ENCODE data around the gene TOB1.

DNA sequence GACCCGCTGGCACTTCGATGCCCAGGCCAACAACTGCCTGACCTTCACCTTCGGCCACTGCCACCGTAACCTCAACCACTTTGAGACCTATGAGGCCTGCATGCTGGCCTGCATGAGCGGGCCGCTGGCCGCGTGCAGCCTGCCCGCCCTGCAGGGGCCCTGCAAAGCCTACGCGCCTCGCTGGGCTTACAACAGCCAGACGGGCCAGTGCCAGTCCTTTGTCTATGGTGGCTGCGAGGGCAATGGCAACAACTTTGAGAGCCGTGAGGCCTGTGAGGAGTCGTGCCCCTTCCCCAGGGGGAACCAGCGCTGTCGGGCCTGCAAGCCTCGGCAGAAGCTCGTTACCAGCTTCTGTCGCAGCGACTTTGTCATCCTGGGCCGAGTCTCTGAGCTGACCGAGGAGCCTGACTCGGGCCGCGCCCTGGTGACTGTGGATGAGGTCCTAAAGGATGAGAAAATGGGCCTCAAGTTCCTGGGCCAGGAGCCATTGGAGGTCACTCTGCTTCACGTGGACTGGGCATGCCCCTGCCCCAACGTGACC, 25.8 kb downstream of the TOB1 start:
- TF ChIP-seq, protein P1, sequence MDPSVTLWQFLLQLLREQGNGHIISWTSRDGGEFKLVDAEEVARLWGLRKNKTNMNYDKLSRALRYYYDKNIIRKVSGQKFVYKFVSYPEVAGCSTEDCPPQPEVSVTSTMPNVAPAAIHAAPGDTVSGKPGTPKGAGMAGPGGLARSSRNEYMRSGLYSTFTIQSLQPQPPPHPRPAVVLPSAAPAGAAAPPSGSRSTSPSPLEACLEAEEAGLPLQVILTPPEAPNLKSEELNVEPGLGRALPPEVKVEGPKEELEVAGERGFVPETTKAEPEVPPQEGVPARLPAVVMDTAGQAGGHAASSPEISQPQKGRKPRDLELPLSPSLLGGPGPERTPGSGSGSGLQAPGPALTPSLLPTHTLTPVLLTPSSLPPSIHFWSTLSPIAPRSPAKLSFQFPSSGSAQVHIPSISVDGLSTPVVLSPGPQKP (IDR thresholded peaks at IDR 0.05; ENCODE audit: borderline replicate concordance, low read depth, low read length) = no peak
- TF ChIP-seq, protein P2, sequence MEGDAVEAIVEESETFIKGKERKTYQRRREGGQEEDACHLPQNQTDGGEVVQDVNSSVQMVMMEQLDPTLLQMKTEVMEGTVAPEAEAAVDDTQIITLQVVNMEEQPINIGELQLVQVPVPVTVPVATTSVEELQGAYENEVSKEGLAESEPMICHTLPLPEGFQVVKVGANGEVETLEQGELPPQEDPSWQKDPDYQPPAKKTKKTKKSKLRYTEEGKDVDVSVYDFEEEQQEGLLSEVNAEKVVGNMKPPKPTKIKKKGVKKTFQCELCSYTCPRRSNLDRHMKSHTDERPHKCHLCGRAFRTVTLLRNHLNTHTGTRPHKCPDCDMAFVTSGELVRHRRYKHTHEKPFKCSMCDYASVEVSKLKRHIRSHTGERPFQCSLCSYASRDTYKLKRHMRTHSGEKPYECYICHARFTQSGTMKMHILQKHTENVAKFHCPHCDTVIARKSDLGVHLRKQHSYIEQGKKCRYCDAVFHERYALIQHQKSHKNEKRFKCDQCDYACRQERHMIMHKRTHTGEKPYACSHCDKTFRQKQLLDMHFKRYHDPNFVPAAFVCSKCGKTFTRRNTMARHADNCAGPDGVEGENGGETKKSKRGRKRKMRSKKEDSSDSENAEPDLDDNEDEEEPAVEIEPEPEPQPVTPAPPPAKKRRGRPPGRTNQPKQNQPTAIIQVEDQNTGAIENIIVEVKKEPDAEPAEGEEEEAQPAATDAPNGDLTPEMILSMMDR (conservative IDR thresholded peaks at IDR 0.05; ENCODE audit: low read depth, low read length) = no peak
- TF ChIP-seq CEBPB (IDR thresholded peaks at IDR 0.05; ENCODE audit: low read depth, low read length) (no peak), BHLHE40 (IDR thresholded peaks at IDR 0.05; ENCODE audit: low read depth, low read length) (no peak), POLR2A (IDR thresholded peaks at IDR 0.05; ENCODE audit: low read depth, low read length) (no peak), NFE2L2 (IDR thresholded peaks at IDR 0.05; ENCODE audit: low read depth, low read length) (no peak), CHD1 (IDR thresholded peaks at IDR 0.05; ENCODE audit: low read depth, low read length) (no peak), FOS (IDR thresholded peaks at IDR 0.05; ENCODE audit: low read depth, low read length) (no peak), RCOR1 (IDR thresholded peaks at IDR 0.05; ENCODE audit: insufficient replicate concordance, low read length) (no peak), RFX5 (IDR thresholded peaks at IDR 0.05; ENCODE audit: low read depth, low read length) (no peak), MAFK (IDR thresholded peaks at IDR 0.05; ENCODE audit: low read depth, low read length) (no peak)
